DMS153 (cell line): ENCODE data around the gene NME8.

ENCODE experiments used
- DNase-seq: peaks from one replicate; lab custom pipeline; 2025; lab: John Stamatoyannopoulos, UW

NME8 gene

GRCh38 chr7:37901236-37901827 is 52.9 kb downstream of the NME8 start:
- DNase-seq: peak; percentile 8

- DNase-seq: no peak
Observed at GRCh38 chr7:37901890-37902524, 53.6 kb downstream of the NME8 start.

- DNase-seq: no peak
Observed at GRCh38 chr7:37908221-37908788, 59.9 kb downstream of the NME8 start.

GRCh38 chr7:37912756-37913155 is 64.4 kb downstream of the NME8 start:
- DNase-seq: no peak

- DNase-seq: no peak
Observed at GRCh38 chr7:37915438-37915837, 67.0 kb downstream of the NME8 start.

- no peak for DNase-seq
Observed at GRCh38 chr7:37916017-37916672, 67.7 kb downstream of the NME8 start.

GRCh38 chr7:37916673-37917660 is 68.6 kb downstream of the NME8 start, which contains the start of gene SFRP4:
SFRP4 (minus strand) TSS chr7:37916817; CDS start chr7:37916537, 280 bp downstream.
- DNase-seq: no peak

GRCh38 chr7:37918526-37918925 is 70.1 kb downstream of the NME8 start:
- DNase-seq: no peak

- peak; percentile 84 for DNase-seq
Observed at GRCh38 chr7:37920305-37920848, 72.0 kb downstream of the NME8 start, which contains the start of gene EPDR1. EPDR1 (plus strand) TSS chr7:37920640; CDS start chr7:37920940, 300 bp downstream.

- peak; percentile 26 for DNase-seq
Observed at GRCh38 chr7:37920849-37921805, 72.7 kb downstream of the NME8 start.

GRCh38 chr7:37921876-37922275 is 73.5 kb downstream of the NME8 start:
- no peak for DNase-seq

GRCh38 chr7:37923996-37924395 is 75.6 kb downstream of the NME8 start:
- DNase-seq: no peak

GRCh38 chr7:37924491-37925041 is 76.2 kb downstream of the NME8 start:
- DNase-seq: no peak

GRCh38 chr7:37925620-37926019 is 77.2 kb downstream of the NME8 start:
- no peak for DNase-seq

- no peak for DNase-seq
Observed at GRCh38 chr7:37927773-37928444, 79.5 kb downstream of the NME8 start.

GRCh38 chr7:37928878-37929277 is 80.5 kb downstream of the NME8 start:
- DNase-seq: no peak

GRCh38 chr7:37930226-37930948 is 82.0 kb downstream of the NME8 start:
- DNase-seq: no peak

- DNase-seq: no peak
Observed at GRCh38 chr7:37932543-37932942, 84.1 kb downstream of the NME8 start.
